GM23338 (cell line): ENCODE measurements around the gene CLIC3. TPM values are rescaled to one million over a fixed set of nuclear protein-coding genes. Genes with fewer than 3 reads are reported as not detected.

Source experiments
- ATAC-seq: fragments of 200-7000 bp; cut with Tn5 transposase; 3 replicates; pipeline ENCODE4 v1.9.1; 2020
- DNase-seq: peaks from one replicate; pipeline ENCODE4 v3.0.0-alpha.2; 2015; ENCODE audit warnings: low spot score
- H2AFZ ChIP-seq: fragments of 200-600 bp; sonication (generic); 2 replicates; pipeline ENCODE4 v1.8.0; 2016; ENCODE audit warnings: antibody characterized with exemption, mild to moderate bottlenecking, moderate library complexity
- H3F3A ChIP-seq: fragments of 200-600 bp; sonication (generic); replicated peaks from 2 replicates; pipeline ENCODE4 v1.8.0; 2017; ENCODE audit warnings: antibody characterized with exemption, mixed run types, low read depth
- H3K27ac ChIP-seq: fragments of 200-600 bp; sonication (generic); 2 replicates; pipeline ENCODE4 v1.6.1; 2016; ENCODE audit warnings: low read depth
- H3K27me3 ChIP-seq: fragments of 200-600 bp; sonication (generic); 2 replicates; pipeline ENCODE4 v1.8.0; 2016; ENCODE audit warnings: mild to moderate bottlenecking, mixed run types, moderate library complexity; ENCODE audit not compliant: insufficient read depth
- H3K36me3 ChIP-seq: fragments of 200-600 bp; sonication (generic); 2 replicates; pipeline ENCODE4 v1.8.0; 2016; ENCODE audit warnings: mild to moderate bottlenecking; ENCODE audit not compliant: insufficient read depth
- H3K4me1 ChIP-seq: fragments of 200-600 bp; sonication (generic); 2 replicates; pipeline ENCODE4 v1.8.0; 2016; ENCODE audit warnings: mild to moderate bottlenecking, moderate library complexity; ENCODE audit not compliant: insufficient read depth
- H3K4me2 ChIP-seq: fragments of 200-600 bp; sonication (generic); 2 replicates; pipeline ENCODE4 v1.7.1; 2017; ENCODE audit warnings: mixed run types
- H3K4me3 ChIP-seq: fragments of 200-600 bp; sonication (generic); 2 replicates; pipeline ENCODE4 v1.6.1; 2016; ENCODE audit warnings: mixed run types
- H3K79me2 ChIP-seq: fragments of 200-600 bp; sonication (generic); replicated peaks from 2 replicates; pipeline ENCODE4 v1.8.0; 2017; ENCODE audit warnings: mild to moderate bottlenecking; ENCODE audit not compliant: insufficient read depth
- H3K9me2 ChIP-seq: fragments of 200-600 bp; sonication (generic); 2 replicates; pipeline ENCODE4 v1.8.0; 2017; ENCODE audit not compliant: insufficient read depth
- H4K20me1 ChIP-seq: fragments of 200-600 bp; sonication (generic); replicated peaks from 2 replicates; pipeline ENCODE4 v1.8.0; 2017; ENCODE audit warnings: mild to moderate bottlenecking; ENCODE audit not compliant: insufficient read depth
- H3K27ac Mint-ChIP-seq: 2 replicates; pipeline ENCODE4 v1.8.0; 2020; ENCODE audit warnings: inconsistent platforms, mild to moderate bottlenecking, moderate library complexity, mixed read lengths
- H3K27me3 Mint-ChIP-seq: 3 replicates; pipeline ENCODE4 v1.8.0; 2022; ENCODE audit warnings: low read depth, mild to moderate bottlenecking, moderate library complexity, mixed read lengths, inconsistent platforms; ENCODE audit not compliant: insufficient read depth, poor library complexity
- H3K36me3 Mint-ChIP-seq: 3 replicates; pipeline ENCODE4 v1.8.0; 2021; ENCODE audit warnings: low read depth, mild to moderate bottlenecking, inconsistent platforms, moderate library complexity, mixed read lengths
- H3K4me1 Mint-ChIP-seq: 3 replicates; pipeline ENCODE4 v1.8.0; 2020; ENCODE audit warnings: mild to moderate bottlenecking, inconsistent platforms, mixed read lengths
- H3K4me3 Mint-ChIP-seq: 3 replicates; pipeline ENCODE4 v1.8.0; 2021; ENCODE audit warnings: moderate library complexity, mild to moderate bottlenecking, inconsistent platforms, mixed read lengths
- H3K9me3 Mint-ChIP-seq: 3 replicates; pipeline ENCODE4 v1.8.0; 2020; ENCODE audit warnings: moderate library complexity, mild to moderate bottlenecking, inconsistent platforms, mixed read lengths
- CREB1 ChIP-seq: fragments of 250-450 bp; sonication (Bioruptor Pico); IDR thresholded peaks from 2 replicates; pipeline ENCODE4 v1.5.0; 2020; ENCODE audit warnings: low read depth, mild to moderate bottlenecking, moderate library complexity
- CTCF ChIP-seq, 2 experiments: fragments of 200-600 bp in 1 of 2; sonication (generic) in 1 of 2; conservative IDR thresholded peaks; 2 replicates each; pipeline versions ENCODE4 v1.5.1 to v1.6.1; 2016 to 2017; ENCODE audit warnings: antibody characterized with exemption in 2 of 2, low read depth in 2 of 2, mild to moderate bottlenecking in 2 of 2, moderate library complexity in 1 of 2
- ETS1 ChIP-seq: IDR thresholded peaks from 2 replicates; pipeline ENCODE4 v1.6.1; 2016; ENCODE audit warnings: antibody characterized with exemption
- EZH2 ChIP-seq: fragments of 200-600 bp; sonication (generic); IDR thresholded peaks from one replicate; pipeline ENCODE4 v1.8.0; 2017; ENCODE audit warnings: antibody characterized with exemption, mild to moderate bottlenecking, low read depth; ENCODE audit not compliant: unreplicated experiment
- EZH2phosphoT487 ChIP-seq: fragments of 200-600 bp; sonication (generic); IDR thresholded peaks from one replicate; pipeline ENCODE4 v1.8.1; 2018; ENCODE audit warnings: antibody characterized with exemption; ENCODE audit not compliant: unreplicated experiment
- JUNB ChIP-seq: IDR thresholded peaks from one replicate; pipeline ENCODE4 v1.6.1; 2016; ENCODE audit warnings: antibody characterized with exemption; ENCODE audit not compliant: unreplicated experiment
- POLR2AphosphoS5 ChIP-seq: IDR thresholded peaks from 2 replicates; pipeline ENCODE4 v1.6.1; 2016; ENCODE audit warnings: antibody characterized with exemption, low read depth
- STAT1 ChIP-seq: IDR thresholded peaks from one replicate; pipeline ENCODE4 v1.6.1; 2016; ENCODE audit warnings: antibody characterized with exemption; ENCODE audit not compliant: unreplicated experiment
- ZNF462 ChIP-seq: fragments of 250-450 bp; sonication (Bioruptor Pico); IDR thresholded peaks from 2 replicates; pipeline ENCODE4 v1.5.0; 2020; ENCODE audit warnings: mild to moderate bottlenecking, moderate library complexity
- polyA plus RNA-seq: library from polyadenylated mRNA; unstranded; fragments of >200 nt; fragmentation: Nextera tagmentation; extraction: Ambion mirVana; gene quantifications from 2 replicates; pipeline ENCODE4 v1.2.1, GENCODE V29; 2016
- total RNA-seq: library from RNA; depleted of rRNA; stranded (reverse); fragments of >200 nt; shearing (Covaris generic); gene quantifications from 2 replicates; pipeline ENCODE4 v1.2.3, GENCODE V29; 2014

The CLIC3 gene
- total and polyA plus RNA-seq, 2 experiments from 2014 or later = 0.53 to 0.56 TPM

- no peak for TF ChIP-seq ZNF462 (CRISPR knock-in tag)
Measured at GRCh38 chr9:136965771-136966484, 30.4 kb downstream of the CLIC3 start (continued).

GRCh38 chr9:136964833-136965422 lies 31.4 kb downstream of the CLIC3 start:
- H3K4me3 Mint-ChIP-seq = no peak overlapping the region
- Histone ChIP-seq H3K27ac (no peak overlapping the region), H3K4me1 (peaks cover 9% of the 10 kb centered on the region), H3K4me2 (no peak overlapping the region), H2AFZ (no peak overlapping the region), H3K79me2 (no peaks in the 10 kb centered on the region), H3K9me2 (no peaks in the 10 kb centered on the region), H3K4me3 (no peak overlapping the region), H3F3A (no peaks in the 10 kb centered on the region), H3K27me3 (no peaks in the 10 kb centered on the region), H3K36me3 (no peaks in the 10 kb centered on the region), H4K20me1 (no peaks in the 10 kb centered on the region)
- DNase-seq = no peak
- H3K4me1 Mint-ChIP-seq = peaks cover 9% of the 10 kb centered on the region
- TF ChIP-seq ETS1 (no peak), STAT1 (no peak), EZH2phosphoT487 (no peak), CREB1 (CRISPR knock-in tag) (no peak), POLR2AphosphoS5 (no peak), CTCF (conservative IDR thresholded peaks at IDR 0.05; ENCODE audit: low read depth in 2 of 2) (no peak), JUNB (no peak), EZH2 (no peak)
- H3K9me3 Mint-ChIP-seq = no peaks in the 10 kb centered on the region; the same call in 2 of the 3 replicates
- no peaks in the 10 kb centered on the region for H3K36me3 Mint-ChIP-seq
- ATAC-seq = no peak
- H3K27me3 Mint-ChIP-seq = peaks cover 4% of the 10 kb centered on the region
- H3K27ac Mint-ChIP-seq = no peak overlapping the region
